Thyroid gland (tissue), 4 donors: Measurements from ENCODE around the gene TECPR2.

Experiments
- POLR2A ChIP-seq, 2 donors: fragments of 450-650 bp; IDR thresholded peaks; one replicate each; pipeline ENCODE4 v1.6.1; 2017; ENCODE audit warnings: antibody characterized with exemption in 2 of 2, mild to moderate bottlenecking in 2 of 2, moderate library complexity in 1 of 2
- TF ChIP-seq, protein P1 (sequence below), 6 experiments: fragments of 200-600 bp in 3 of 6; fragments of 450-650 bp in 3 of 6; sonication (generic) in 3 of 6; IDR thresholded peaks; one replicate each; pipeline ENCODE4 v1.5.1; 2016 to 2019; ENCODE audit warnings: antibody characterized with exemption in 6 of 6, mild to moderate bottlenecking in 2 of 6, inconsistent platforms in 1 of 6, moderate library complexity in 1 of 6

DNA sequence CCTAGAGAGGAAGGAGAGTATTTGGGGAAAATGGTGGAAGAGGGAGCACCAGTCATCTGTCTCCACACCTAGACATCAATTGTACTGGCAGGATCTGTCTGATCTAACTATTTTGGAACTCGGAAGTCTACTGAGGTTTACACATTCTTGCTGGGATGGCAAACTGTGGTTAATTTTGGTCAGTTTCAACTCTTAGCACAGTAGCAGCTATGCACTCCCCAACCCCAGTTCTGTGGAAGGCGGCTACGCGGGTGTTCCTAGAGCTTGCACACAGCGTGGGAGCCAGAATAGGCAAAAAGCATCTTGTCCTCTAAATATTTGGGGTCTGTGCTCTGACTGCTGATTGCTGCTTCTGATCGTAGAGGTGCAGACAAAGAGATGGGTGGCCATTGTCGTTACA lies 33.8 kb downstream of the TECPR2 start:
- TF ChIP-seq POLR2A (IDR thresholded peaks at IDR 0.05) = no peak
- TF ChIP-seq, protein P1, sequence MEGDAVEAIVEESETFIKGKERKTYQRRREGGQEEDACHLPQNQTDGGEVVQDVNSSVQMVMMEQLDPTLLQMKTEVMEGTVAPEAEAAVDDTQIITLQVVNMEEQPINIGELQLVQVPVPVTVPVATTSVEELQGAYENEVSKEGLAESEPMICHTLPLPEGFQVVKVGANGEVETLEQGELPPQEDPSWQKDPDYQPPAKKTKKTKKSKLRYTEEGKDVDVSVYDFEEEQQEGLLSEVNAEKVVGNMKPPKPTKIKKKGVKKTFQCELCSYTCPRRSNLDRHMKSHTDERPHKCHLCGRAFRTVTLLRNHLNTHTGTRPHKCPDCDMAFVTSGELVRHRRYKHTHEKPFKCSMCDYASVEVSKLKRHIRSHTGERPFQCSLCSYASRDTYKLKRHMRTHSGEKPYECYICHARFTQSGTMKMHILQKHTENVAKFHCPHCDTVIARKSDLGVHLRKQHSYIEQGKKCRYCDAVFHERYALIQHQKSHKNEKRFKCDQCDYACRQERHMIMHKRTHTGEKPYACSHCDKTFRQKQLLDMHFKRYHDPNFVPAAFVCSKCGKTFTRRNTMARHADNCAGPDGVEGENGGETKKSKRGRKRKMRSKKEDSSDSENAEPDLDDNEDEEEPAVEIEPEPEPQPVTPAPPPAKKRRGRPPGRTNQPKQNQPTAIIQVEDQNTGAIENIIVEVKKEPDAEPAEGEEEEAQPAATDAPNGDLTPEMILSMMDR (IDR thresholded peaks at IDR 0.05) = no peak
